HG02970 (cell line): ENCODE results near the gene GAK.

Experiments used
- ATAC-seq: cut with Tn5 transposase; IDR thresholded peaks from one replicate; pipeline ENCODE4 v1.9.1; 2021; ENCODE audit warnings: mild to moderate bottlenecking, moderate library complexity, moderate number of reproducible peaks; ENCODE audit not compliant: unreplicated experiment, low FRiP score

GAK gene

DNA sequence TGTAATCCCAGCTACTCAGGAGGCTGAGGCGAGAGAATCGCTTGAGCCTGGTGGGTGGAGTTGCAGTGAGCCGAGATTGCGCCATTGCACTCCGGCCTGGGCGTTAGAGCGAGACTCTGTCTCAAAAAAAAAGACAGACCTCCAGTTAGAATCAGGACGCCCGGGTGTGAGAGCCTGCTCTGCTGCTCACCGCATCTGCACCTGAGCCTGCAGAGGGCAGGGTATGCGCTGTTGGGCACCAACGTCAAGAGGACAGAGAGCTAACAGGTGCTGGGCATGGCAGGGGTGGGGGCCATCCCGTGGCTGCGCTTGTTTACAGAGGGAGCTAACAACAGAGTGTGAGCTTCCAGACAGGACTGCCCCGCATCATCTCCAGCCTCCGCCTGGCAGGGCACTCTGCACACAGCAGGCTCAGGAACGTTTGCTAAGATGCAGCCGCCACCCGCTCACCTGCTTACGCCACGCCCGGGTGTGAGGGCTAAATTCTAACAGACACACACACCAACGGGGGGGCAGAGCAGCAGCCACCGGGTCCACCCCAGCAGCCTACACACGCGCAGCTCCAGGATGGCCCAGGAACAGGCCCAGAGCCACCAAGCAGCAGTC lies 56.2 kb downstream of the GAK start:
- ATAC-seq: no peak

DNA sequence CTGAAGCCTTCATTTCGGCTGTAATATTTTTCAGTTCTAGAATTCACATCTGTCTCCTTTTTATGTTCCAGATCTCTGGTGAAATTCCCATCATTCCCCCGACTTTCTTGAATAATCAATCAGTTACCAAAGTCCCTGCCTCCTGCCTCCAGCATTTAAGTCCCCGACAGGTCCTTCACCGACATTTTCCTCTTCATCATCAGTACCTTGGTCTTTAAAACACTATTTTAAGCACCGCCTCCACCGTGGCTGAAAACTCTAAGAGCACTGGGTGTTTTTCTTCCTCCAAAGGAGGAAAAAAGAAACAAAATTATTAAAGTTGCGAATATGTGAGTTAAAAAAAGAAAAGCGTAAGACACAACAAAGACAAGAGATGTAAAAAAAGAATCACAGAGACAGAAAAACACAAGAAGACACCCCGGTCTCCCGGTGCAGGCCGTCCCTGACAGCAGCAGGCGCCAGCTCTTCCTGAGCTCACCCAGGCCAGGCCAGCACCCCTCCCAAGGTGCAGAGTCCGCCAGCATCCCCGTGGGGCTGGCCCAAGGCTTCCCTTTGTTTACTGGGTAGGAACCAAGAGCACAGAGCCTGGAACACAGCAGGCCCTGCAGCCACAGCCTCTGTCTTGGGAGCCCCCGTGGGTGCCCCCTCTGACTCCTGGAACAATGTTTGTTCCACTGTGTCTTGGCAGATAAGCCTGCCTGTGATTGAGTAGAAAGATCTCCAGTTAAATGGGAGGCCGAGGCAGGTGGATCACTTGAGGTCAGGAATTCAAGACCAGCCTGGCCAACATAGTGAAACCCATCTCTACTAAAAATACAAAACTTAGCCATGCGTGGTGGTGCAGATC lies 56.9 kb downstream of the GAK start:
- no peak for ATAC-seq

DNA sequence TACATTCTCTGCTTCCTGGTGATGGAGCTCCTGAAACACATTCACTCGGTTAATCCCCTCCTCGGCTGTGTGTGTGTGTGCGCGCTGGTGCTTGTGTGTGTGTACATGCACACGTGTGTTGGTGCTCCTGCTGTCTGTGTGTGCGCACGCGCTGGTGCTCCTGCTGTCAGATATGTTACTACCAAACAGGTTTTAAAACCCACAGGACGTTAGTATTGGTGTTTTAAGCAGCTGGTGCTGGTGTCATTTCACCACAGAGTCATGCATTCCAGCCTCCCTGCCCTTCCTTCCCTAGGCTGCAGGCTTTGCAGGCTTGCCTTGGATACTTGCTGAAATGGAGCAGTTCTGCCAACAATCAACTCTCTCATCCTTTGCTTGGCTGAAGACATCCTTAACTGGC lies 58.1 kb downstream of the GAK start:
- no peak for ATAC-seq

DNA sequence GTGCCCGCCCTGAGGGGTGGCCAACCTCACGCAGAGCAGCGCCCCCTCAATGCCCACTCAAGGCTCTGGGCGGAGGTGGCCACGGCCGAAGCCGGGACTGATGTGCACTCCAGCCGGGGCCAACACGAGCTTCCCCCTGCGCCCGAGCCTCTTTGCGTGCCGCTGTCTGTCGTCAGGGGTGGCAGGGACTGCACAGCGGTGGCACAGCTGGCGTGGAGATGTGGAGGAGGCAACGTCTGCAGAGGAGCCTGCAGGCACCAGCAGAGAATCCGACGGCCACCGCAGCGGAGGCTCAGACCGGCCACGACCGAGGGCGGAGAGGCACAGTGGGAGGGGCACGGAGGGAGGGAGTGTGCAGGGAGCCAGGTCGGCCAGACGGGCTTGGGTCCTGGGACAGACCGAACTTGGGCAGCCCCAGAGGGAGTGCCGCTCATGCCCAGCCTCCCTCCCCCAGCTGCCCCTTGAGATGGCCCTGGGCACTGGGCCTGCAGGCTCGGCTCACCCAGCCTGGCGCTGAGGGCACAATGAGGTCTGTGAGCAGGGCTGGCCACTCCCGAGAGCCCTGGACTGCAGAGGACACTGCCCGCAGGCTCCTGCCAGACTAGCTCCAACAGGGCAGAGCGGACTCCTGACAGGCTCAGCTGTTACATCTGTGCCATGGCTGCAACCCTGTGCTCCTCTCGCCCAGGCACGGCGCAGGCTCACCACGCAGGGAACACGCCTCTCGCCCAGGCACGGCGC lies 59.7 kb downstream of the GAK start:
- no peak for ATAC-seq

DNA sequence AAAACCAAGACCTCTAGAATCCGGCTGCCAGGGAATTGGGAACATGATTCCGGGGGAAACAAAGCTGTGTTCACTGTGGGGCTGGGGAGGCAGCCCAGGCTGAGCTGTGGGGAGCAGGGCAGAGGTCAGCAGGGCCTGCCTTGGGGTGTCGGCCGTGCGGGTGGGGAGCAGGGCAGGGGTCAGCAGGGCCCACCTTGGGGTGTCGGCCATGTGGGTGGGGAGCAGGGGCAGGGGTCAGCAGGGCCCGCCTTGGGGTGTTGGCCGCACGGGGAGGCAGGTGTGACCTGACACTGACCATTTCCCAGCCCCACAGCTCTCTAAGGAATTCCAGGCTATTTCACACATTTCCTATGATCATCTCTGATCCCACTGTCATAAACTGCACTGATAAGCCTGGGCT lies 60.6 kb downstream of the GAK start:
- ATAC-seq: no peak

DNA sequence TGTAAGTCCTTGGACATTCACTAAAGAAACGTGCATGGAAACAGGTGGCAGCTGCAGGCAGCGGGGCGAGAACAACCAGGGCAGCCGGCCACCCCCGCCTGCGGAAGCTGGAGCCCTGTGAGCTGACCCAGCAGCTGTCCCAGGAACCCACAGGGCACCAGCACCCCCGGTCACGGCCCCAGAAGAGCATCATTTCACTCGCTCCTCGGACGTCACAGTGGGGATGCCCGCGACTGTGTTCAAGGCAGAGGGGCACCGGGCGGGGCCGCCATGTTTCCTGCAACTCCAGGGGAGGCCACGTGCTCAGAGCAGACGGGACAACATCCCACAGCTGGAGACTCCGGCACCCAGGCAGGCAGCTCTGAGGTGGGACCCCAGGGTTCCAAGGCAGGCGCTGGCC lies 61.2 kb downstream of the GAK start:
- no peak for ATAC-seq

DNA sequence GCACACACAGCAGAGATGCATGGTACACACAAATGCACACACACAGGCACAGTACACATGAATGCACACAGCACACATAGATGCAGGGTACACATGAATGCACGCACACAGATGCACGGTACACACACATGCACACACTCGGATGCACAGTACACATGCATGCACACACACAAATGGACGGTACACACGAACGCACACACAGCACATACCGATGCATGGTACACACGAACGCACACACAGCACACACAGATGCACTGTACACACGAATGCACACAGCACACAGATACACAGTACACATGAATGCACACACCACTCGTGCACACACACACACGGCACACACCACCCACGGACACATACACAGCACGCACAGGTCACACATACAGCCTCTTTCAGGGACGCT lies 62.3 kb downstream of the GAK start:
- ATAC-seq: no peak

DNA sequence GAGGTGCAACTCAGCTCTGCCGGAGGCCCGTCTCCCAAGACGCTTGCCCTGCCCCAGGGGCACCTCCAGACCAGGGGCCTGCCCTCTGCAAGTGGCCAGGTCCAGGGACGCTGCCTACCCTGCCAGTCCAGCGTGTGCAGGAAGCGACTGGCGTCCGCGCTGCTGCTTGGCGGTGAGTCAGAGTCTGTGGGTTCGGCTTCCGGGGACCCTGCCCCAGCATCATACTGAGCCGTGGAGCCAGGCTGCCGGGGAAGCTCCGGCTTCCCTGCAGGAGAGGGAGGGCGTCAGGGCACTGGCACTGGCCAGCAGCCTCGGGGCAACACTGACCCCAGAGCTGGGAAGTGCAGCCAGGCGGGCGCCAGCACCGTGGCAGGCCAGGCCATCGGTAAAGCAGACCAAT lies 63.7 kb downstream of the GAK start:
- ATAC-seq: no peak

DNA sequence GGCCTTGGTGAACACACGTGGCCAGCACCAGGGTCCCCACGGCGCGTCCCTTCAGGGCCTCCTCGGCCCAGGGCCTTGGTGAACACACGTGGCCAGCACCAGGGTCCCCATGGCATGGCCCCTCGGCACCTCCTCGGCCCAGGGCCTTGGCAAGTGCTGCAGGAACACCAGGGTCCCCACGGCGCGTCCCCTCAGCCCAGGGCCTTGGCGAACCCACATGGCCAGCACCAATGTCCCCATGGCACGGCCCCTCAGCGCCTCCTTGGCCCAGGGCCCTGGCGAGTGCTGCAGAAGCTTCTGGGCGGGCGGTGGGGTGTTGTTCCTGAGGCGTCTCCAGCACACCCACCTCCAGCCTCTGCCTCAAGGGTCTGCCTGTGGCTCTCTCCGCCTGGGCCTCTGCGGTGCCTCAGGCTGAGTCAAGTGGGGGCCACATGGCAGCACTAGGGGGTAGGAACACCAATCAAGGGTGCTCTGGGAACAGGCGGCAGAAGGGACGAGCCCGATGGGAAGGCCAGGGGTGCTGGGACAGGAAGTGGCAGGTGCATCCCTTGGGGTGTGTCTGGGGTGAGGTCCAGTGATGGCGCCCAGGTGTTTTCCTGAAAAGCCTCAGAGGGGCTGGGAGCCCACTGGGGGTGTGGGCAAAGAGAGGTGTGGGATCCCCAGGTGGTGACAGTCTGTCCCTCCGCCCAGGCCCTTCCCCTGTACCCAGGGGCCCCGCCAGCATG lies 64.4 kb downstream of the GAK start:
- no peak for ATAC-seq

DNA sequence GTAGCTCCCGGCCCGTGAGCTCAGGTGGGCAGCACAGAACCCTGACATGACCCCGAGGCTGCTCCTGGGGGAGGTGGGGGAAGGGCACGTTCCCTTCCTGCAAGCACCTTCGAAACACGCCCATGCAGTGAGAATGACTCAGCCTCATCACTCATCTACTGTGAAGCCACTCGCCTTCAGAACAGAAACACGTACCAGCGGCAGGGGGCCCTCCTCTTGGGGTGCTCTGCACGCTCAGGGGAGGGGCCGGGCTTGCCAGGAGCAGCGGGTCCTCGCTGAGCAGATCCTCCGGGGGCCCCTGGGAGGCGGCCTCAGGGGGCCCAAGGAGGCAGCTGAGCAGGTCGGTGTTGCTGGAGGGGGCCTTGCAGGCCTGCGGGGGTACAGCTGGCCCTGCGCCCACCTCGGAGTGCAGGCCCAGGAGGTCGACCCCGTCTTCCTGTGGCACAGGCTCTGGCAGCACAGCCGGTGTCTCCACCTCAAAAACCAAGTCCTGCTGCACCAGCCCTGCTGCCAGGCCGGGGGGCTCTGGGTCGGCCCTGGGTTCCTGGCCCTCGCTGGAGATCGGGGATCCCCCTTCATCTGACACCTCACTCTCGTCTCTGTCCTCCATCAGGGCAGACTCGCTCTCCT lies 65.2 kb downstream of the GAK start:
- no peak for ATAC-seq

DNA sequence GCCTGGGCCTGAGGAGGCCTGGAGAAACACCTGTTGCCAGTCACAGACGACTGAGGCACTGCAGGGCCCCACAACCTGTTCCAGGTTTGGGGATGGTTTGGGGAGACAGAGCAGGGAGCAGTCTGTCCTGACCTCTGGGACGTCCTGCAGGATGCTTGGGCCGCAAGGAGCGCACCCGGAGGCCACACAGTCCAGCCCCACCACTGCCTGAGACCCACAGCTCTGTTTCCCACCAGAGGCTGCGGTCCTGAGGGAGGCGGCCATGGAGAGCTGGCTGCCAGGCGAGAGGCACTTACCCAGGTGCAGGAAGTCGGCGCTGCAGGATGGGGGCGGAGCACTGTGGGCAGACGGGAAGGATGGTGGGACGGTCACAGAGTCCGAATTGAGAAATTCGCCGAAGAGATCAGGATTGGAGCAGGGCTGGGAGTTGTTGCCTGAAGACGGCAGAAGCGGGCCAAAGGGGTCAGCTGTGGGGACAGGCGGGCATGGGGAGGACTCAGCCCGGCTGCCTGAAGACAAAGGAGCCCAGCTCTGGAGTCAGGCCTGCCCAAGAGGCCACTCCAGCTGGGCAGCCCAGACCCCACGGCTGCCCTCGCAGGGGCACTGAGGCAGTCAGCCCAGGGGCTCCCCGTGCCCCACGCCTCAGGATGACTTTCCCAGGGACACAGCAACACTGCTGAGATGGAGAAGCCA lies 65.9 kb downstream of the GAK start:
- ATAC-seq: no peak

DNA sequence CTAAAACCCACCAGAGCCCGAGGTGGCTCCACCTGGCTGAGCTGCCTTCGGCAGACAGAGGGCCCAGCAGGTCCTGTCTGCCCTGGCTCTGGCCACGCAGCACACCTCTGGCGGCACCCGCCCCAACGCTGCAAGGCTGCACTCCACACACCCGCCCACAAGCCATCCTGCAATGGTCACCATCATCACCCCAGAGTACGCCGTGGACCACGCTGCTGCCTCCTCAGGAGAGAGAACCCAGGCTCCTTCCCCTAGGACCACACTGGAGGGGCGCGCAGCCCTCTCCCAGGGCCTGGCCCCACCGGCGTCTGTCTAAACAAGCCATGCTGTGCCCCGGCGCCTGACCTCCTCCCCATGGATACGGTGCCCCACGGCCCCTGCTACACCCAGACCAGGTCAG lies 66.5 kb downstream of the GAK start:
- ATAC-seq: no peak

DNA sequence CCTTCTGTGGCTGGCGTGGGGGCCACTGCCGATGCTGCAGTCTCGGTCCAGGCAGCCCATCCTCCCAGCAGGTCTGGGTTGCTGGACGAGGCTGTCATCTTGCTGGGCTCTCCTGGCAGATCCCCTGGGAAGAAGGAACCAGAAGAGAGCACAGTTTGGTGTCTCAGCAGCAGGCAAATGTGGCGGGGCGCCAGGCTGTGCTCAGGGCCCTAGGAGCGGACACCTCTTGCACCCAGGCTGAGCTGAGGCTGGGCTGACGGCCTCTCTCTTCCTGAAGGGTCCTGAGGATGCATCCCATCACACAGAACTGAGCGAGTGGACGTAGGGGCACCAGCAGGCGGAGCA lies 67.0 kb downstream of the GAK start:
- no peak for ATAC-seq

DNA sequence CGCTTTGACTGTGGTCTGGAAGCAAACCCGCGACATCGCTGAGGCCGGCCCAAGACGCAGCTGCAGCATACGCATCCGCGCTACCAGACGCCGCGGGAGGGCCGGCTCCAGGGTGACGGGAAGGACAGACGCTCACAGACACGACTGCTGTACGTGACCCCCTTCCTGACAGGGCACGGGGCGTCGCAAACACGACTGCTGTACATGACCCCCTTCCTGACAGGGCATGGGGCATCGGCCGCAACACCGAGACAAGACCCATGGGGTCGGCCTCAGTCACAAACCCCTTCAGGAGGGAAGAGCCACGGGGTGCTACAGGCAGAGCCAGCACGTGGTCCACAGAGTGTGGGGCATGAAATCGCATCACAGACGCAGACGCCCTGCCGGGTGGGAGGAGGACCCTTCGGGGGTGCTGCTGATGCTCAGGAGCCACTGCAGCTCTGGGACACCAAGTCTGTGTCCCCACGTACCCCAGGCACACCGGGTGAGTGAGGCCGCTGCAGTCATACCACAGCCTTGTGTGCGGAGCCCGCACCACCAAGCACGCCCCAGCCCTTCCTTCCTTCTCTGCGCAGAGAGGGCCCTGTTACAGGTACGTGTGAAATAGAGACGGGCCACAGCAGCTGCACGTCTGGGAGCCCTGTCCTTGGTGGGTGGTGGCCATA lies 67.5 kb downstream of the GAK start:
- ATAC-seq: no peak

DNA sequence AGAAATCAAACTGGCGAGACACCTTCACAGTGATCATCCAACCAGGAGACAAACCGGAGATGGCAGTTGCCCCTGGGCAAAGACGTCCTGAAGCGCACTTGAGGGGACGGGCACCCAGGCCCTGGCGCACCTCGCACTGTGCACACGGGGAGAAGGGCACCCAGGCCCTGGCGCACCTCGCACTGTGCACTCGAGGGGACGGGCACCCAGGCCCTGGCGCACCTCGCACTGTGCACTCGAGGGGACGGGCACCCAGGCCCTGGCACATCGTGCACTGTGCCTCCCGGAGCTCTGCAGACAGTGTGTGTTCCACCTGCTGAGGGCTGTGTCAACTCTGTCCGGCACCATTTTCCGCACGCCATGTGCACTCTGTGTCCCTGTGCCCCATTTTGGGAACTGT lies 71.6 kb downstream of the GAK start:
- no peak for ATAC-seq

DNA sequence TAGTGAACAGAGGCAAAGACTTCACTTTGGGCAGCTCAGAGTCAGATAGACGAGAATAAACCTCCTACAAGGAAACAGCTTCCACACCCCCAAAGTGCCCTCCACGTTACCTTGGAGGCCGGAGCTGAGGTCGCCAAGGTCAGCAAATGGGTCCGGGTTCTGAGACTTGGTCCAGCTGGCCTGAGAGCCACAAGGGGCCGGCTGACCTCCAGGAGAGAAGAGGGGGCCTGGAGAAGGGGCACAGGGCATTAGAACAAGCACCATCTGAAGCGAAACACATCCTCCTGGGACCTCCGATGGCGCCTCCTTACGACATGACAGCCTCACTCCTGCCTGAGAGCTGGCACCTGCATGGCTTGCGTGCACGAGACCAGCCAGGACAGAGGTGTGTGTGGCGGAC lies 72.6 kb downstream of the GAK start:
- ATAC-seq: no peak

DNA sequence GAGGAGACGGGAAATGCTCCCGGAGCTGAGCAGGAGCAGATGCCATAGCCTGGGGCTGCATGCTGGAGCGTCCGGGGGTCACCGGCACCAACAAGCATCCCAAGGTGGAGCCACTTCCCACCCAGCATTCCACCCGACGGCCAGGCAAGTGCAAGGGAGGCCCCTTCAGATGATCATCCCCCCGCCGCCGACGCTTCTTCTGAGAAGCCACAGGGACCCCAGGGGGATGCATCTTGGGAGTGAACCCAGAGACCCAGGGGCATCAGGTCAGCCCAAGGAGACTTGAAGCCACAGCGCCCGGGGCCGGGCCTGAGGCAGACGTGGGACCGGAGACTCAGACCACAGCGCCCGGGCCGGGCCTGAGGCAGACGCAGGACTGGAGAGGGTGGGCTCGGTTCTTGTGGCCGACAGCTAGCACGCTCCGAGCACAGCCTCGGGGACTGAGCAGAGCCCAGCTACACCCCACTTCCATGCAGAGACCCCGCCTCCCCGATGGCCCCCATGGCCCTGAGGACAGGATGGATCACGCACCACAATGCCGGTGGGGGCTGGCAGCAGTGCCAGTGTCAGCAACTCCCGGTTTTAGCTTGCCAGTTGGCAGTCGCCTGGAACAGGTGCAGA lies 73.2 kb downstream of the GAK start:
- no peak for ATAC-seq

DNA sequence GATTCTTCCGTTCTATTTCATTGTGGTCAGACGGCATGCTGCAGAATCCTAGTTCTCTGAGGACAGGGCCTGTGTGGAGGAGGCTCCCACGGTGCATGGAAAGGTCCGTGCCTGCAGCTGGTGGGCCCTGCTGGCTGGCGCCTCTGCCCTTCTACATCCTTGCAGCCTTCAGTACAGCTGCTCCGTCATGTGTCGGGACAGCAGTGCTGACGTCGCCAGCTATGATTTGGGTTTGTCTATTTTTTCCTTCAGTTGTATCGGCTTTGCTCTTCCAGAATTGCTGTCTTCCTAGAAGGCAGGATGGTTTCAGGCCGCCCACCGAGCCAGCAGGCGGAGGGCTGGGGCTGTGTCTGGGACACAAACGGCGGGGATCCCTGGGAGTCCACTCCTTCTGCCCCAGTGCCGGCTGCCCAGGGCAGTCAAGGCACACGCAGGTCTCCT lies 74.1 kb downstream of the GAK start:
- no peak for ATAC-seq

DNA sequence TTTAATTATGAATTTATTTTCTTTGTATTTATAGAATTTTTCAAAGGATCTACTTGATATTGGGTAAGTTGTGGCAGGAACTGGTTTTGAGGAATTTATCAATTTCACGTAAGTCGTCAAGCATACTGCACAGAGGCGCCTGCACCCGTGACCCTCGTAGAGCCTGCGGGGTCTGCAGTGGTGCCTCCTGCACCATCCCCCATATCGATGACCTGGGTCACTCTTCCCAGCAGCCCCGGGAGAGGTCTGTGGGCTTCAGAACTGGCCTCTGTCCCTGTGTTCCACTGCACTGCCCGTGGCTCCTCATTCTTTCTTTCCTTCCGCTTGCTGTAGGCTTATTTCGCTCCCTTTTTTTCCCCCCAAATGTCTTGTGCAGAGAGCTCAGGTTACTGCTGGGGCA lies 74.7 kb downstream of the GAK start:
- ATAC-seq: no peak
